ENCODE data around the gene ARSB. TPM values are rescaled to one million over a fixed set of nuclear protein-coding genes. Genes with fewer than 3 reads are reported as not detected.

Gene ARSB
- total and polyA plus RNA-seq, 2 donors (not counting 1 experiment from before 2014, with no cell fraction given), result 4.6 to 9.8 TPM

DNA sequence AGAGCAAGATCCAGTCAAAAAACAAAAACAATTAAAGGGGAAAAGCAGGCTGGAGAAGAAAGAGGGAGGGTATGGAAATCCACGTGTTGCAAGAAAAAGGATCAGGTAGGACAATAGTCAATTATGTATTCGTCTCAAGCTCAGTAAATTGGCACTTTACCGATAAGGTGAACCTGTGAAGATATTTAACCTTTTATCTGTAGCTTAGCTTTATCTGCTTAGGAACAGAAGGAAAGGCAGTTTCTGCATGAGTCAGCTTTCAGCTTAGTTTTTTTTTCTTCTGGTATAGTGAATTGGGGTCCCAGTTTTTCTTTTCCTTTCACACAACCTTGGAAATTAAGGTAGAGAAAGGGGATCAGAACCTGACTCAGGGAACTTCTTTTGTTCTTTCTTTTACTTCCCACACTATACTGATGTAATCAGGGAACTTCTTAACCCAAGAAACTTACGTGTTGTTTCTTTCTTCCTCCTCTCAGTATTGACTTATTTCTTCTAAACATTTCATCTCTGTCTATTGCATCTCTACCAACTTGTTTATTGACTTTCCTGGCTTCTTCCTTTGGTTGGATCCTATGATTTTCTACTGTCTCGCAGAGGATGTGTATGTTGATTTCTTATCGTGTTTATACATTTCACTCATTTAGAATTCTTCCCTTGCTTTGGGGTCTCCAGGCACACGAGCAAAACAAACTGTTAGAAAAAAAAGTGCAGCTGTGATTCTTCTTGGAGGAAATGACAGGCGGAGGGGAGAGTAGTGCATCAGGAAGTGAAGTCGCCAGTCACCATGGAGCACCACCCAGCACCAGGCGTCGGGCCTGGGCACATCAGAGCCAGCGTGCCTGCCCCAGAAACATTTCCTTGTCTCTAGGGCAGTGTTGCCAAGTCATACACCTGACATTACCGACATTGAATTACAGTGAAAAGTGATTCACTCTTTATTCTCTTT is 213.6 kb downstream of the ARSB start:
- Mint-ChIP-seq H3K9me3 (ENCODE audit: insufficient read depth) (no peaks in the 10 kb centered on the region), H3K27ac (peak overlapping the region; percentile 71), H3K27me3 (no peaks in the 10 kb centered on the region), H3K4me1 (peaks cover 34% of the 10 kb centered on the region), H3K4me3 (peak overlapping the region; percentile 14)
- Histone ChIP-seq H3K36me3 (replicated peaks in 1 of 2; ENCODE audit: control extremely low read depth in 1 of 2, control insufficient read depth in 1 of 2, extremely low read depth in 1 of 2, insufficient read depth in 2 of 2, low read length in 1 of 2) (no peaks in the 10 kb centered on the region), H2AFZ (ENCODE audit: insufficient read depth, low read depth, low read length, poor library complexity, severe bottlenecking) (peak overlapping the region; percentile 54), H3K79me2 (ENCODE audit: control insufficient read depth, insufficient read depth, low read length) (no peaks in the 10 kb centered on the region), H4K20me1 (ENCODE audit: control insufficient read depth, insufficient read depth, low read length, poor library complexity, severe bottlenecking) (no peaks in the 10 kb centered on the region), H3K4me2 (replicated peaks; ENCODE audit: low read depth, low read length, poor library complexity, severe bottlenecking) (peak overlapping the region; percentile 45), H3K4me1 (ENCODE audit: control insufficient read depth in 2 of 2, insufficient read depth in 2 of 2, low read length in 2 of 2) (peaks cover 17 to 27% of the 10 kb centered on the region in 2 donors), H3K4me3 (ENCODE audit: control extremely low read depth in 1 of 5, extremely low read depth in 1 of 5, insufficient read depth in 1 of 5, low read depth in 2 of 5, low read length in 4 of 5) (peak overlapping the region in 1 of 5 experiments; percentile 27), H3K27me3 (replicated peaks in 1 of 4; ENCODE audit: control extremely low read depth in 1 of 4, control insufficient read depth in 3 of 4, insufficient read depth in 4 of 4, low read length in 3 of 4) (no peaks in the 10 kb centered on the region), H3K9ac (ENCODE audit: low read length) (peak overlapping the region; percentile 8), H3K9me3 (ENCODE audit: control extremely low read depth in 1 of 3, control insufficient read depth in 2 of 3, insufficient read depth in 1 of 3, low read length in 2 of 3) (peaks cover 0 to 9% (median 0%) of the 10 kb centered on the region in 3 donors), H3K27ac (ENCODE audit: low read length in 2 of 2) (peak overlapping the region in 1 of 2 donors; percentile 49)
- 30% methylated on average over 5 of the region's 13 CpGs for WGBS (ENCODE audit: insufficient coverage)
- POLR2A ChIA-PET, result interaction anchor here (1.8 kb wide), 1 partner anchor 21 kb away, joined by 4 read pairs; no protein-coding TSS in a partner anchor
- TF ChIP-seq EZH2 (IDR thresholded peaks at IDR 0.05; ENCODE audit: borderline replicate concordance, insufficient read depth, low read depth, low read length, poor library complexity, severe bottlenecking), result no peak
- TF ChIP-seq, protein P1, sequence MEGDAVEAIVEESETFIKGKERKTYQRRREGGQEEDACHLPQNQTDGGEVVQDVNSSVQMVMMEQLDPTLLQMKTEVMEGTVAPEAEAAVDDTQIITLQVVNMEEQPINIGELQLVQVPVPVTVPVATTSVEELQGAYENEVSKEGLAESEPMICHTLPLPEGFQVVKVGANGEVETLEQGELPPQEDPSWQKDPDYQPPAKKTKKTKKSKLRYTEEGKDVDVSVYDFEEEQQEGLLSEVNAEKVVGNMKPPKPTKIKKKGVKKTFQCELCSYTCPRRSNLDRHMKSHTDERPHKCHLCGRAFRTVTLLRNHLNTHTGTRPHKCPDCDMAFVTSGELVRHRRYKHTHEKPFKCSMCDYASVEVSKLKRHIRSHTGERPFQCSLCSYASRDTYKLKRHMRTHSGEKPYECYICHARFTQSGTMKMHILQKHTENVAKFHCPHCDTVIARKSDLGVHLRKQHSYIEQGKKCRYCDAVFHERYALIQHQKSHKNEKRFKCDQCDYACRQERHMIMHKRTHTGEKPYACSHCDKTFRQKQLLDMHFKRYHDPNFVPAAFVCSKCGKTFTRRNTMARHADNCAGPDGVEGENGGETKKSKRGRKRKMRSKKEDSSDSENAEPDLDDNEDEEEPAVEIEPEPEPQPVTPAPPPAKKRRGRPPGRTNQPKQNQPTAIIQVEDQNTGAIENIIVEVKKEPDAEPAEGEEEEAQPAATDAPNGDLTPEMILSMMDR (IDR thresholded peaks at IDR 0.05), result no peak
- CTCF ChIA-PET, result no interaction called here
- DNase-seq (peak; percentile 36), ATAC-seq (ENCODE audit: low read depth) (peak; percentile 56)
- intact Hi-C loops (cut with micrococcal nuclease), result no loop called here
